Measurements from ENCODE around the gene RALGAPA2.

The RALGAPA2 gene

DNA sequence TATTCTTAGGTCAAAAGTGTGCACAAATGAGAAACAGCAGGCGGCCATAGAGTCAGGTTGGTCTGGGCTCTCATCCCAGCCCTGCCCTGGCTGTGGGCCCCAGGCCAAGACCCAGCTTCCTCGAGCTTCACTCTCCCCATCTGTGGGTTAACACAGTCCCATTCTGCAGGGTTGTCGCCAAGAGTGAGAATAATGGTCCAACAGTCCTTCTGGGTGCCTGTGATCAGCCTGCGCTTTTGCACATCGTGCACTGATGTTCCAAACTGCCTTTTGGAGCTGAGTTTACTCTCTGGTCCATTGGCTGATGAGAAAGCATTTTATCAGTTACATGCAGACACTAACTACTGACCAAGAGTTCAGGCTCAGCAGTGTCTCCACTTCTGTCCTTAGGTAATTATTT is 261.9 kb downstream of the RALGAPA2 start:
- H3K4me2 ChIP-seq (ENCODE audit: low read depth, low read length, poor library complexity, severe bottlenecking), result no peak overlapping the region
- H3K4me1 ChIP-seq (ENCODE audit: insufficient read depth, low read length, poor library complexity, severe bottlenecking), result peaks cover 5% of the 10 kb centered on the region
- H2AFZ ChIP-seq (ENCODE audit: low read length), result no peak overlapping the region

DNA sequence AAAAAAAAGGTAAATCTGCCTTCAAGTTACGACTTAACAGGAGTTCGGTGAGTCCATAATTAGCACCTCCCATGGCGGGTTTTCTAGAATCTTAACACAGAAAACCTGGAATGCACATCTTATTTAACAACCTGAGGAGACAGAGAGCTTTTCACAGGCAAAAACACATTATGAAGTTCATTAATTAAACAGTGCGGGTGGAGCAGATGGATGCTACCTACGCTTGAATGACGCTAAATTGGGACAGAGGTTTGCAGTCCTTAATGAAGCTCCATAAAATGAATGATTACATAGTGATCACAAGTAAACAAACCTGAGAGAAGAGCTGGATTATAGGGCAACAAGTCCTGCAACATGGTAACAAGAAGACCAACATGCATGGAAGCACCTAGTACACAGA is 263.6 kb downstream of the RALGAPA2 start:
- TF ChIP-seq, protein P1, sequence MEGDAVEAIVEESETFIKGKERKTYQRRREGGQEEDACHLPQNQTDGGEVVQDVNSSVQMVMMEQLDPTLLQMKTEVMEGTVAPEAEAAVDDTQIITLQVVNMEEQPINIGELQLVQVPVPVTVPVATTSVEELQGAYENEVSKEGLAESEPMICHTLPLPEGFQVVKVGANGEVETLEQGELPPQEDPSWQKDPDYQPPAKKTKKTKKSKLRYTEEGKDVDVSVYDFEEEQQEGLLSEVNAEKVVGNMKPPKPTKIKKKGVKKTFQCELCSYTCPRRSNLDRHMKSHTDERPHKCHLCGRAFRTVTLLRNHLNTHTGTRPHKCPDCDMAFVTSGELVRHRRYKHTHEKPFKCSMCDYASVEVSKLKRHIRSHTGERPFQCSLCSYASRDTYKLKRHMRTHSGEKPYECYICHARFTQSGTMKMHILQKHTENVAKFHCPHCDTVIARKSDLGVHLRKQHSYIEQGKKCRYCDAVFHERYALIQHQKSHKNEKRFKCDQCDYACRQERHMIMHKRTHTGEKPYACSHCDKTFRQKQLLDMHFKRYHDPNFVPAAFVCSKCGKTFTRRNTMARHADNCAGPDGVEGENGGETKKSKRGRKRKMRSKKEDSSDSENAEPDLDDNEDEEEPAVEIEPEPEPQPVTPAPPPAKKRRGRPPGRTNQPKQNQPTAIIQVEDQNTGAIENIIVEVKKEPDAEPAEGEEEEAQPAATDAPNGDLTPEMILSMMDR (conservative IDR thresholded peaks at IDR 0.05; ENCODE audit: low read length), result no peak
- no peak for TF ChIP-seq EZH2phosphoT487 (IDR thresholded peaks at IDR 0.05; ENCODE audit: borderline replicate concordance)
- no peaks in the 10 kb centered on the region for H4K20me1 ChIP-seq (ENCODE audit: insufficient read depth, low read length, poor library complexity, severe bottlenecking)
- no peaks in the 10 kb centered on the region for H3K27me3 ChIP-seq (ENCODE audit: insufficient read depth, low read length, poor library complexity, severe bottlenecking)
- no peaks in the 10 kb centered on the region for H3F3A ChIP-seq (ENCODE audit: low read depth)
- H3K9me3 ChIP-seq (ENCODE audit: insufficient read depth, low read depth, low read length), result no peaks in the 10 kb centered on the region
- H3K4me3 ChIP-seq (ENCODE audit: low read length, poor library complexity, severe bottlenecking), result no peak overlapping the region
- H3K9me2 ChIP-seq (replicated peaks; ENCODE audit: low read depth, low read length), result no peaks in the 10 kb centered on the region
- no peaks in the 10 kb centered on the region for H3K79me2 ChIP-seq (ENCODE audit: insufficient read depth, low read length)
- H3K4me1 ChIP-seq (ENCODE audit: insufficient read depth, low read length, poor library complexity, severe bottlenecking), result peaks cover 8% of the 10 kb centered on the region
- no peak overlapping the region for H2AFZ ChIP-seq (ENCODE audit: low read length)
- no peak overlapping the region for H3K4me2 ChIP-seq (ENCODE audit: low read depth, low read length, poor library complexity, severe bottlenecking)
- H3K36me3 ChIP-seq (ENCODE audit: insufficient read depth, low read length), result no peaks in the 10 kb centered on the region
- H3K9ac ChIP-seq (ENCODE audit: low read depth, low read length, poor library complexity, severe bottlenecking), result no peak overlapping the region

More for the DNA sequence above, 261.9 kb downstream of the RALGAPA2 start:
- Histone ChIP-seq H3F3A (ENCODE audit: low read depth) (no peaks in the 10 kb centered on the region), H3K79me2 (ENCODE audit: insufficient read depth, low read length) (no peaks in the 10 kb centered on the region), H3K9ac (ENCODE audit: low read depth, low read length, poor library complexity, severe bottlenecking) (no peak overlapping the region), H4K20me1 (ENCODE audit: insufficient read depth, low read length, poor library complexity, severe bottlenecking) (no peaks in the 10 kb centered on the region), H3K4me3 (ENCODE audit: low read length, poor library complexity, severe bottlenecking) (no peak overlapping the region), H3K27me3 (ENCODE audit: insufficient read depth, low read length, poor library complexity, severe bottlenecking) (no peaks in the 10 kb centered on the region), H3K36me3 (ENCODE audit: insufficient read depth, low read length) (no peaks in the 10 kb centered on the region), H3K9me2 (replicated peaks; ENCODE audit: low read depth, low read length) (no peaks in the 10 kb centered on the region), H3K9me3 (ENCODE audit: insufficient read depth, low read depth, low read length) (no peaks in the 10 kb centered on the region)
- TF ChIP-seq, protein P1 (conservative IDR thresholded peaks at IDR 0.05; ENCODE audit: low read length), result no peak
- no peak for TF ChIP-seq EZH2phosphoT487 (IDR thresholded peaks at IDR 0.05; ENCODE audit: borderline replicate concordance)

DNA sequence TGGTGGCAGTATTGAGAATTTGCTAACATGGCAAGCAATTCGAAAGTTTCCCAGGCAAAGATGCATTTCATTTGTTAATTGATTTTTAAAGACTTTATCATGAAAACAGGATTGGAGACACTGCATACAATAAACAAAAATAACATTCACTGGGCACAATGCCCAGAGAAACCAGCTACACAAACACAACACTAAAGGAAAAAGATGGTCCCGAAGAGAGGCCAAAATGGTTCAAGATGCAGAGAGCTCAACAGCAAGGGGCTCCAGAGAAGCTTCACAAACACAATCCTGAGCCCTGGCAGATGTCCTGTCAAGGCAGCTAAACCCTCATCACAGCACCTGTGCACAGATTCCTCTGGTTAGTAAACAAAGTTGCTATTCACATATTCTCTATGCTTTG is 265.2 kb downstream of the RALGAPA2 start:
- Histone ChIP-seq H3K9ac (ENCODE audit: low read depth, low read length, poor library complexity, severe bottlenecking) (no peak overlapping the region), H3K4me1 (ENCODE audit: insufficient read depth, low read length, poor library complexity, severe bottlenecking) (peaks cover 24% of the 10 kb centered on the region)

More for the DNA sequence above, 265.2 kb downstream of the RALGAPA2 start:
- H3K4me2 ChIP-seq (ENCODE audit: low read depth, low read length, poor library complexity, severe bottlenecking), result no peak overlapping the region
- no peaks in the 10 kb centered on the region for H3K27me3 ChIP-seq (ENCODE audit: insufficient read depth, low read length, poor library complexity, severe bottlenecking)
- H3F3A ChIP-seq (ENCODE audit: low read depth), result no peaks in the 10 kb centered on the region
- H3K79me2 ChIP-seq (ENCODE audit: insufficient read depth, low read length), result no peaks in the 10 kb centered on the region
- H2AFZ ChIP-seq (ENCODE audit: low read length), result no peak overlapping the region
- H3K9me3 ChIP-seq (ENCODE audit: insufficient read depth, low read depth, low read length), result no peaks in the 10 kb centered on the region
- H4K20me1 ChIP-seq (ENCODE audit: insufficient read depth, low read length, poor library complexity, severe bottlenecking), result no peaks in the 10 kb centered on the region
- no peak overlapping the region for H3K4me3 ChIP-seq (ENCODE audit: low read length, poor library complexity, severe bottlenecking)
- H3K9me2 ChIP-seq (replicated peaks; ENCODE audit: low read depth, low read length), result no peaks in the 10 kb centered on the region
- TF ChIP-seq, protein P1 (conservative IDR thresholded peaks at IDR 0.05; ENCODE audit: low read length), result no peak
- TF ChIP-seq EZH2phosphoT487 (IDR thresholded peaks at IDR 0.05; ENCODE audit: borderline replicate concordance), result no peak
- no peaks in the 10 kb centered on the region for H3K36me3 ChIP-seq (ENCODE audit: insufficient read depth, low read length)
